Activated naive CD4-positive, alpha-beta T cell treated with anti-CD3 and anti-CD28 coated beads, Interleukin-2, amount 50 U/mL, for 24 hours (primary cell): ENCODE results near the gene DNAH17.

Source experiments
- H3K27ac Mint-ChIP-seq: one replicate; pipeline ENCODE4 v1.8.0; 2021; ENCODE audit warnings: mild to moderate bottlenecking, mixed read lengths
- H3K27me3 Mint-ChIP-seq: one replicate; pipeline ENCODE4 v1.8.0; 2021; ENCODE audit warnings: mixed read lengths
- H3K36me3 Mint-ChIP-seq: one replicate; pipeline ENCODE4 v1.8.0; 2021; ENCODE audit warnings: mixed read lengths
- H3K4me1 Mint-ChIP-seq: one replicate; pipeline ENCODE4 v1.8.0; 2021; ENCODE audit warnings: mixed read lengths
- H3K4me3 Mint-ChIP-seq: one replicate; pipeline ENCODE4 v1.8.0; 2021; ENCODE audit warnings: mild to moderate bottlenecking, mixed read lengths
- H3K9me3 Mint-ChIP-seq: one replicate; pipeline ENCODE4 v1.8.0; 2021; ENCODE audit warnings: mixed read lengths

DNAH17 gene

GRCh38 chr17:78546476-78546875 is 30.7 kb downstream of the DNAH17 start:
- no peak overlapping the region for H3K4me3 Mint-ChIP-seq
- no peaks in the 10 kb centered on the region for H3K4me1 Mint-ChIP-seq
- H3K9me3 Mint-ChIP-seq = no peaks in the 10 kb centered on the region
- no peak overlapping the region for H3K27ac Mint-ChIP-seq
- no peaks in the 10 kb centered on the region for H3K27me3 Mint-ChIP-seq
- H3K36me3 Mint-ChIP-seq = no peaks in the 10 kb centered on the region

DNA sequence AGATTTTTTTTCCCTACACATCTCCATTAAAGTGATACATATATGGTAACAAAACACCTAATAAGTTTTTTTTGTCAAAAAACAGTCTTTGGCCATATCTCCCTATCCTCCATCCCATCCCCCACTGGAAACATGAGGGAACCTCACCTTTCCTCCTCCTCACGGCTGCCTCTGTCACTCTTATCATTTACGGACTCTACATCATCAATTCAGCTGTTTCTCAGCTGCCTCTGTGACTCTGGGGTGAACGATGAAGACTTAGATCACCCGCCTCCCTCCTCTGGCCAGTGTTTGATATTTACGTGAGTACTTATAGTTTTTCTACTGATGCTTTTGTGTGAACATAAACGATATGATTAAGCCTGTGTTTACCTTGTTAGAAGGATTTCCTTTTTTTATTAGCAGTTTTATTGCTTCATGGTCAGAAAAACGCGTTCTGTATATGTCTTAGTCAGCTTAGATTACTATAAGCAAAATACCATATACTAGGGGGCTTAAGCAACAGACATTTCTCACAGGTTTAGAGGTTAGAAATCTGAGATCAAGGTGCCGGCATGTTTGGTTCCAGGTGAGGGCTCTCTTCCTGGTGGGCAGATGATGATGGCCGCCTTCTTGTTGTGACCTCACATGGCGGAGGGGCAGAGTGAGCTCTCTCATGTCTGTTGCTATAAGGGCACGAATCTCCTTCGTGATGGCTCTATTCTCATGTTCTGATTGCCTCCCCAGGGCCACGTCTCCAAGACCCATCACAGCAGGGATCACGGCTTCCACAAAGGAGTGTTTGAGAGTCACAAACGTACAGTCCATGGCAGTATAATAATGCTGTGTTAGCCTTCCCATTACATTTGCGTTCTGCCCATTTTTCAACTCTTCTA is 32.1 kb downstream of the DNAH17 start:
- Mint-ChIP-seq H3K27ac (no peak overlapping the region), H3K9me3 (no peaks in the 10 kb centered on the region), H3K4me1 (no peaks in the 10 kb centered on the region), H3K27me3 (no peaks in the 10 kb centered on the region), H3K36me3 (no peaks in the 10 kb centered on the region), H3K4me3 (no peak overlapping the region)

- Mint-ChIP-seq H3K4me1 (peaks cover under 1% of the 10 kb centered on the region), H3K9me3 (no peaks in the 10 kb centered on the region), H3K27me3 (no peaks in the 10 kb centered on the region), H3K27ac (no peak overlapping the region), H3K36me3 (no peaks in the 10 kb centered on the region), H3K4me3 (no peak overlapping the region)
These were observed 35.5 kb downstream of the DNAH17 start for GRCh38 chr17:78541488-78542206.

GRCh38 chr17:78539781-78540180 is 37.4 kb downstream of the DNAH17 start:
- no peak overlapping the region for H3K4me3 Mint-ChIP-seq
- H3K27ac Mint-ChIP-seq = no peak overlapping the region

DNA sequence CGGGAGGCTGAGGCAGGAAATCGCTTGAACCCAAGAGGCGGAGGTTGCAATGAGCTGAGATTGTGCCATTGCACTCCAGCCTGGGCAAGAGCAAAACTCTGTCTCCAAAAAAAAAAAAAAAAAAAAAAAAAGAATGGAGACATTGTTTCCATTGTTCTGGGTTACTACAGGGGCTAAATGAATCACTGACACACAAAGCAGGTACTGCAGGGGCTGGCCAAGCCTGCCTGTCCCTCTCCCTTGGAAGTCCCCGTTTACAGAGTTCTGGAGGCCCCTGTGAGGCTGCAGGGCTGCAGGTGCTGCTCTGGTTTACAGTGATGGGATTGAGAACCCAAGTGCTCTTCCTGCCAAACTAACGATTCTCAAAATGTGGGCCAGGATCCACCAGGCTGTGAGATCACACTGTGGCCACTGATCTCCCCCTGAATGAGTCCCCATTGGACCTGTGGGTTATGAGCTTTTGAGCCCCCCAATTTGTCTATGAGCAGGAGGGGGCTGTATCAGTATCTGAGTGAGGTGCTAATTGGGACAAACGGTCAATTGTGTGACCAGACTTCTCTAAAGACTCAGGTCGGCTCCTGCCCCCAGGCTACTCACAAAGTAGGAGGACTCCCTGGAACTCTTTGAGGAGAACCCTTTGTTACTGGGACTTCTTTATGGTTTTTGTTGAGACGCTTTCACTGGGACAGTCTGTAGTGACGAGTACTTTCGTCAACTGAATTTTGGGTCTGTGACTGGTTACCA is 39.0 kb downstream of the DNAH17 start:
- no peaks in the 10 kb centered on the region for H3K9me3 Mint-ChIP-seq
- H3K4me3 Mint-ChIP-seq = no peak overlapping the region
- H3K4me1 Mint-ChIP-seq = peaks cover 25% of the 10 kb centered on the region
- no peaks in the 10 kb centered on the region for H3K27me3 Mint-ChIP-seq
- no peaks in the 10 kb centered on the region for H3K36me3 Mint-ChIP-seq
- H3K27ac Mint-ChIP-seq = no peak overlapping the region

More at GRCh38 chr17:78539781-78540180, 37.4 kb downstream of the DNAH17 start:
- H3K9me3 Mint-ChIP-seq = no peaks in the 10 kb centered on the region
- H3K36me3 Mint-ChIP-seq = no peaks in the 10 kb centered on the region
- no peaks in the 10 kb centered on the region for H3K27me3 Mint-ChIP-seq
- peaks cover 16% of the 10 kb centered on the region for H3K4me1 Mint-ChIP-seq

DNA sequence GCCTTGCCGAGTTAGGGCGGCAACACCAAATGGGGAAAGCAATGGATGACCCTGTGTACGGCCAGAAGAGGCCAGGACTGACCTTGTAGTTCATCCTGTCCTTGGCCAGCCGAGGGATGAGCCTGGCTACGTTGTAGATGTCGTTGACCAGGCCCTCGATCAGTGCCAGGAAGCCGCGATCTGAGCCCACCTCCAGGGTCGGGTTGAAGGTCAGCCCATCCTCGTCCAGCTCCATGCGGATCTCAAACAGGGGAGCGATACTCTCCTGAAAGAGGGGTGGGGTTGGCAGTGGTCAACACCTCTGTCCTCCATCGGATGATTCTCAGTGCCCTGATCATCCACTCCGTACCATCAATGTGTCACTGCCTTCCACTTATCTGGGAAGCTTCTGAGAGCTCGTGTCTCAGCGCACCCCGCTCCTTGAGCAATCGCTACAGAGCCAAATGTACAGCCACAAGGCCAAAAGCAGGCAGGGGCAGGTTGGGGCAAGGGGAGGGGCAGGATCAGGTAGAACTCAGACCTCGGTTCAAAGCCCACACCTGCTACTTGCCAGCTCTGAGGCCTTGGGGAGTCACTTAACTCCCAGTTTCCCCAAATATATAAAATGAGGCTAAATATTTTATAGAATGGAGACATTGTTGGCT is 39.9 kb downstream of the DNAH17 start:
- Mint-ChIP-seq H3K27me3 (no peaks in the 10 kb centered on the region), H3K27ac (no peak overlapping the region), H3K4me3 (no peak overlapping the region), H3K4me1 (peaks cover 29% of the 10 kb centered on the region), H3K9me3 (no peaks in the 10 kb centered on the region), H3K36me3 (no peaks in the 10 kb centered on the region)

- peak overlapping the region; percentile 31 for H3K4me3 Mint-ChIP-seq
- peaks cover 29% of the 10 kb centered on the region for H3K4me1 Mint-ChIP-seq
- peak overlapping the region; percentile 64 for H3K27ac Mint-ChIP-seq
- no peaks in the 10 kb centered on the region for H3K27me3 Mint-ChIP-seq
- no peaks in the 10 kb centered on the region for H3K9me3 Mint-ChIP-seq
- H3K36me3 Mint-ChIP-seq = no peaks in the 10 kb centered on the region
These were observed 41.7 kb downstream of the DNAH17 start for GRCh38 chr17:78535273-78536197.

DNA sequence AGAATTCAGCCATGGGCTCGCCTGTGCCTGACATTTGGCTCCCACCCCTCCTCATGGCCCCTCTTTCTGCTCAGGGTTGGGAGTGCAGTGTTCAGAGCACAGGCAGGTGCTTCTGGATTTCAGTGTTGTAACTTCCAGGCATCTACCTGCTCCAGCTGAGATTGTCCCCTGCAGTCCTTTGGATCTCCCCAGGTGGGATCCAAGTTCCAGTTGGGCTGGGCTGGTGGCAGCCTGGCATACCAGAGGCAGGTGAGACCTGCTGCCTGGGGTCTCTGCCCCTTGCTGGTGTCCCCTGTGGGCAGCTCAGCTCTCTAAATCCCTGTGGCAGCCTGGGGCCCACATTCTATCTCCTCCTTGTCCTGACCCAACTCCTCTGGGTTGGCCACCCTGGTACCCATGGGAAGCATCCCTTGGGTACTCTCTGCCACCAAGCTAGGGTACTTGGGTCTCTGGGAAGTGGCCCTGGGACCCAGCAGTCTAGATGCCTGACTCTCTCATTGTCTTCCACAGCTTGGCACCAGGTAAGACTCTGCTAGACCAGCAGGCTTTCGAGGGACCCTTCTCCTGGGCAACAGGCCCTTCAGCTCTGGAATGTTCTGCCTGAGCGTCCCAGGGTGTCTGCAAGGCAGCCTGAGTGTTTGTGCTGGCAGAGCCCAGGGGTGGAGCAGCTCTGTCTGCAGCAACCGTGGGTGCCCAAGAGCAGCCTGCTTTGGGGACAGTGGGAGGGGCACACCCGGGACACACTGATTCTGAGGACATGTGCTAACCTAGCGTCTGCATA is 42.5 kb downstream of the DNAH17 start:
- Mint-ChIP-seq H3K27me3 (no peaks in the 10 kb centered on the region), H3K36me3 (no peaks in the 10 kb centered on the region), H3K4me3 (peak overlapping the region; percentile 19), H3K9me3 (no peaks in the 10 kb centered on the region), H3K4me1 (peaks cover 29% of the 10 kb centered on the region), H3K27ac (peak overlapping the region; percentile 12)

DNA sequence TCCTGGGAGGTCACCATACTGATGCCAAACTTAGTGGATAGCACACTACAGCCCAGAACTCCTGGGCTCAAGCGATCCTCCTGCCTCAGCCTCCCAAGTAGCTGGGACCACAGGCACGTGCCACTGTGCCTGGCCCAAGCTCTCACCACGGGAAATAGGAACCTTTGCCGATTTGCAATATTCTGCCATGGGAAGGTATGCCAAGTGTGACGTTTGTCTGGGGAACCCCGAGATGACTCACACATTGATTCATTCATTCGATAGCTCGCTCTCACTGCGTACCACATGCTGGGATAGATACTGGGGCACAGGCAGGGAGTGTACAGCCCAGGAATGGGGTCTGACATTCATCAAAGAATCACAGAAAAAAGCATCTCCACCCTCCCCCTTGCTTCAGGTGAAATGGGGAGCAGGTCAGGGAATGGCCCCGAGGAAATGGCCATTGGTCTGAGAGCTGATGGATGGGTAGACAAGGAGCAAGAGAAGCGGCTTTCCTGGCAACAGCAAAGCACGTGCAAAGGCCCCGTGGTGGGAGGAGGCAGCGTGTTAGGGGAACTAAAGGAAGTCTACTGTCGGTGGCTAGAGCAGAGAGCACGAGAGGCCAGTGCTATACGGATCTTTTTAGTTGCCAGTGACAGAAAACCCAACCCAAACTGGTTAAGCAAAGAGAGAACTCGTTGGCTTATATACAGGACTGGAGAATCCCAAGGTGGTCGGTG is 44.1 kb downstream of the DNAH17 start:
- H3K36me3 Mint-ChIP-seq = no peaks in the 10 kb centered on the region
- H3K27me3 Mint-ChIP-seq = no peaks in the 10 kb centered on the region
- no peak overlapping the region for H3K4me3 Mint-ChIP-seq
- H3K9me3 Mint-ChIP-seq = no peaks in the 10 kb centered on the region
- no peak overlapping the region for H3K27ac Mint-ChIP-seq
- H3K4me1 Mint-ChIP-seq = peaks cover 29% of the 10 kb centered on the region

DNA sequence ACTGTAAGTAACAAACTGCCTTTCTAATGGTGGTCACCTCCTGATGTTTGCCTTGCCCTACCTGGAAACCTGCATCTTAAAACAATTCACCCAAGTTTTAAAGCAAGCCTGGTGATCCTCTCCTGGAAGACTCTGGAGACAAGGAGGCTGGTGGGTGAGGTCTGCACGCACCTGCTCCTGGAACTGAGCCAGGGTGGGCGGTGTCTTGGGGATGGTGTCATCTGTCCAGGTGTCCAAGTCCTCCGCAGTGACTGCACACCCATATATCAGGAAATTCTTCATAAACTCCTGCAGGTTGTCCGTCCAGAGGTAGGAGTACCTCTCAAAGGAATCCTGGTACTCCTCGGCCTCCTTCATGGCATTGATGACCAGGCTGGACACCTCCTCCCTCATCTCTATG is 44.9 kb downstream of the DNAH17 start:
- H3K9me3 Mint-ChIP-seq = no peaks in the 10 kb centered on the region
- H3K36me3 Mint-ChIP-seq = no peaks in the 10 kb centered on the region
- no peaks in the 10 kb centered on the region for H3K27me3 Mint-ChIP-seq
- H3K4me1 Mint-ChIP-seq = peaks cover 29% of the 10 kb centered on the region
- H3K4me3 Mint-ChIP-seq = no peak overlapping the region
- H3K27ac Mint-ChIP-seq = no peak overlapping the region

GRCh38 chr17:78530675-78531074 is 46.5 kb downstream of the DNAH17 start:
- Mint-ChIP-seq H3K27ac (no peak overlapping the region), H3K4me3 (no peak overlapping the region), H3K36me3 (no peaks in the 10 kb centered on the region), H3K4me1 (peaks cover 22% of the 10 kb centered on the region), H3K27me3 (no peaks in the 10 kb centered on the region), H3K9me3 (no peaks in the 10 kb centered on the region)

DNA sequence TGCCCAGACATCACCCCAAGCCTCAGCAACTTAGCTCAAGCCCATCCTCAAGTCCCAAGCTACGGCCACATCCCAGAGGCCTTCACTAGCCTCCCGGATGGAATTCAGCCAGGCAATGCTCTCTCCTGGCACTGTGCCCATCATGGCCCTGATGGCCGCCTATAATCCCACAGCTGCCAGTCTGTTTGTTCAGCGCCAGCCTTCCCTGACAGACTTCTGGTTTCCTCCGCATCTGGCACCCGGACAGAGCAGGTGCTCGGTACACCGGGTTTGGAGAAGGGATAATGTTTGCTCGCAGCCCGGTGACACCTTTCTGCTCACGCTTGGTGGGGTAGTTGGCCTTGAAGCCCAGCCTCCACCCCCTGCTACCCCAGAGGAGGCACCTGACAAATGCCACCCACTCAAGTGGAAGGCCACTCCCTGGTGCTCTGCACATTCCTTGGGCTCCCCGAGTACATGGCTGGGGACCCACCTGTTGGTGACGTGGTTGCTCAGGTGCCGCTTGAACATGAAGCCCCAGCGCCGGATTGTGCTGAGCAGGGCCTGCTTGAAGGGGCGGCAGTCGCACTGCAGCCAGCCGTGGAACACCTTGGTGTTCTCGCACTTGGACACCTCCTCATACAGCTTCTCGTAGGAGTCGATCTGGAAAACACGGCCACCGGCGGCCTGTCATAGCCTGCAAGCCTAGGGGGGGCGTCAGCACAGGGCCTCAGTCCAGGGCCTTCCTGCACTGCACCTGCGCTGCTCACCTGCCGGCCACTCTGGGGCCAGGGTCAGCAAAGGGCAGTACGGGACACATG is 47.1 kb downstream of the DNAH17 start:
- no peak overlapping the region for H3K4me3 Mint-ChIP-seq
- no peak overlapping the region for H3K27ac Mint-ChIP-seq
- H3K4me1 Mint-ChIP-seq = peaks cover 16% of the 10 kb centered on the region
- no peaks in the 10 kb centered on the region for H3K36me3 Mint-ChIP-seq
- no peaks in the 10 kb centered on the region for H3K27me3 Mint-ChIP-seq
- H3K9me3 Mint-ChIP-seq = no peaks in the 10 kb centered on the region

DNA sequence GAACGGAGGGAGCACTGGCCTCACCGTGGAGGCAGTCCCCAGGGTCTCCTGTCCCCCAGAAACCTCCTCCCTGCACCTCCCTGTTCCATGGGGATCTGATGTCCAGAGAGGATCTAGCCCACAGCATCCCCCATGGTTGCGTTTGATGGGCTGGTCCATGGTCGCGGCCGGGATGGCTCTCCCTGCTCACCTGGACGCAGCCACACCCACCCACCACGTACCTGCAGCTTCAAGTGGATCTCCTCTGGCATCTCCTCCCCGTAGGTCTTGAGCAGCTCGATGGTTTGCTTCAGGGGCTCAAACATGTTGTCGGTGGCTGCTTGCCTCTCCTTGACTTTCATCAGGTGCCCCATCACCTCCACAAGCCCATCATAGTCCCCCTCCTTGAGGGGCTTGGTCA is 47.9 kb downstream of the DNAH17 start:
- Mint-ChIP-seq H3K27ac (no peak overlapping the region), H3K4me1 (peaks cover 7% of the 10 kb centered on the region), H3K36me3 (no peaks in the 10 kb centered on the region), H3K27me3 (no peaks in the 10 kb centered on the region), H3K9me3 (no peaks in the 10 kb centered on the region), H3K4me3 (no peak overlapping the region)
